GM18867 (cell line): ENCODE results near the gene YJU2.

Source experiments
- ATAC-seq: cut with Tn5 transposase; IDR thresholded peaks from one replicate; pipeline ENCODE4 v1.9.1; 2021; ENCODE audit warnings: mild to moderate bottlenecking, moderate library complexity; ENCODE audit not compliant: unreplicated experiment

Gene YJU2

DNA sequence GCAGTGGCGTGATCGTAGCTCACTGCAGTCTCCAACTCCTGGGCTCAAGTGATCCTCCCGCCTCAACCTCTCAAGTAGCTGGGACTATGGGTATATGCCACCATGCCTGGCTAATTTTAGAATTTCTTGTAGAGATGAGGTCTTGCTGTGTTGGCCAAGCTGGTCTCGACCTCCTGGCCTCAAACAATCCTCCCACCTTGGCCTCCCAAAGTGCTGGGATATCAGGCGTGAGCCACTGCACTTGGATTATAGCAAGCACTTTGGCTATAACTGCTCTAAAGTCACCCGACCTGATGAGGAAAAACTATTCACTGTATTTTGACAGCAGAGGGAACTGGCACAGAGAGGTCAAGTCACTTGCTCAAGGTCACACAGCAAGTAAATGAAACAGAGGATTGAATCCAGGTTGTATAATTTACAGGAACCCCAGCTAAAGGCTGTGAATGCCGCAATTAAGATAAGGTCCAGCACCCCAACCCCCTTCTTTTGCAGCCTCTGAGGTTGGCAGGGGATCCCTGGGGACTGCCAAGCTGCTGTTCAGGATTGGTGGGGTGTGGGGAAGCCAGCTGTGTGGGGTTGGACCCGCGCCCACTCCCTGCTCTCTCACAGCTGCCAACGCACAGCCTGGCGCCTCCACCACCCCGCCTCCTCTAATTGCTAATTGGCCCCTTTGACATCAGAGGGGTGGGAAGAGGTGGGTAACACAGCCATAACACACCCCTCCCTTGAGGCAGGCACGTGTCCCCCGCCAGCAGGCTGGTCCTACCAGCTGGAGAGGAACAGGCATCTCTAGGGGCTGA, 49.3 kb downstream of the YJU2 start:
- ATAC-seq, result no peak

DNA sequence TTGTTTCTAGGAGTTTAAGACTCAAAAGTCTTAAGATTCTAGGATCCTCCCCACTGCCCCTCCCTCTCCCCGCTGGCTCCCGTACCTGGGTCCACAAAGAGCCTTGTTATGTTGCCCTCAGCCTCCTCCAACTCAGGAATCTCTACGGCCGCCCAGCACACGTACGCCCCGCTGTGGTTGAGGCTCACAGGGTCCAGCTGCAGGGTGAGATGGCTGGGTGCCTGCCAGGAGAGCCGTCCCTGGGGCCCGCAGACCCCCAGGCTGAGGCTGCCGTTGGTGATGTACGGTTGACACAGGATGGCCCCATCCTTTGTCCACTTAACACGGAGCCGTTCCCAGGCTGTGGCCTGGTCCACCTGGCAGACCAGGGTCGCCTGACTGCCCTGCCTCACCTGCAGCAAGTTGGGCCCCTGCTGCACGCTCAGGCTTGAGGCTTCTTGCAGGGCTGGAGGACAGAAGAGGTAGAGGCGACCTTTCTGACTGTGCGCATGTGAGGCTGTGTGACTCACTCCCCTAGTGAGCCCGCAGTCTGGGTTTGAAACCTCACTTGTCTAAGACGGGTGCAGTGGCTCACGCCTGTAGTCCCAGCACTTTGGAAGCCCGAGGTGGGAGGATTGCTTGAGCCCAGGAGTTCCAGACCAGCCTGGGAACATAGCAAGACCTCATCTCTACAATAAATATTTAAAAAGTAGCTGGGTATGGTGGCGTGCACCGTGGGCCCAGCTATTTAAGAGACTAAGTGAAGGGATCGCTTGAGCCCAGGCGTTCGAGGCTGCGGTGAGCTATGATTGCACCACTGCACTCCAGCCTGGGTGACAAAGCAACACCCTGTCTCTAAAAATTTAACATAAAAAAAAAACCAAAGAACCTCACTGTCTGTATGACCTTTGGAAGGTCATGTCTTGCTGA, 51.3 kb downstream of the YJU2 start:
- ATAC-seq, result no peak

DNA sequence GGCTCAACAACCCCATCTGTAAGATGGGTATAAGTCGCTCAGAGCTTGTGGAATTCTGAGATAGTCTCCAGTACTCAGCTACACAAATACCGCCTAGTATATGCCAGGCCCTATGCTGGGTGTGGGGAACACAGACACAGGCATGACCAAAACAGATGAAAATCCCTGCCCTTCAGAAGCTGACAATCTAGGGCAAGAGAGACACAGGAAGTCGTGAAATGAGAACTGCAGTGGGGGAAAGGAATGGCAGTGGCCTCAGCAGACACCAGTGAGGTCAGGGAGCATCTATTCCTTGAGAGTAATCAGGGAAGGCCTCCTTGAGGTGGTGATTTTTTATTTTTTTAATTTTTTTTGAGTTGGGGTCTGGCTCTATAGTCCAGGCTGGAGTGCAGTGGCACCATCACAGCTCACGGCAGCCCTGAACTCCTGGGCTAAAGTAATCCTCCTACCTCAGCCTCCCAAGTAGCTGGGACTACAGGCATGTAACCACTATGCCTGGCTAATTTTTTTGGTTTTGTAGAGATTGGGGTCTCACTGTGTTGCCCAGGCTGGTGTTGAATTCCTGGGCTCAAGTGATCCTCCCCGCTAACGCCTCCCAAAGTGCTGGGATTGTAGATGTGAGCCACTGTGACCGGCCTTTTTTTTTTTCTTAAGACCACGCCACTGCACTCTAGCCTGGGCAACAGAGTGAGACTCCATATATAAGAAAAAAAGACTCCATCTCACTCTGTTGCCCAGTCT, 52.1 kb downstream of the YJU2 start:
- no peak for ATAC-seq

DNA sequence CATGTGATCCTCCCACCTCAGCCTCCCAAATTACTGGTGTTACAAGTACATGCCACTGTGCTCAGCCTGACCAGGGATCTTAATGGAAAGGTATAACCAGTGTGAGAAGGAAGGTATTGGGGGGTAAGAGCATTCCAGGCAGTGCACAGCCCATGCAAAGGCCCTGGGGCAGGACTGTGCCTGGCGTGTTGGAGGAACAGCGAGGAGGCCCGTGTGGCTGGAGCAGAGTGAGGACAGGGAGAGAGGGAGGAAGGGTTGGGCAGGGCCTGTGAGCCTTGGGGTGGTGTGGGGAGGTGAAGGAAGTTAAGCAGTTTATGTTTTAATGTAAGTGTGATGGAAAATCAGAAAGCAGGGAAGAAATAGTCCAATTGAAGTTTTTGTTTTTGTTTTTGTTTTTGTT, 53.7 kb downstream of the YJU2 start:
- ATAC-seq, result no peak

DNA sequence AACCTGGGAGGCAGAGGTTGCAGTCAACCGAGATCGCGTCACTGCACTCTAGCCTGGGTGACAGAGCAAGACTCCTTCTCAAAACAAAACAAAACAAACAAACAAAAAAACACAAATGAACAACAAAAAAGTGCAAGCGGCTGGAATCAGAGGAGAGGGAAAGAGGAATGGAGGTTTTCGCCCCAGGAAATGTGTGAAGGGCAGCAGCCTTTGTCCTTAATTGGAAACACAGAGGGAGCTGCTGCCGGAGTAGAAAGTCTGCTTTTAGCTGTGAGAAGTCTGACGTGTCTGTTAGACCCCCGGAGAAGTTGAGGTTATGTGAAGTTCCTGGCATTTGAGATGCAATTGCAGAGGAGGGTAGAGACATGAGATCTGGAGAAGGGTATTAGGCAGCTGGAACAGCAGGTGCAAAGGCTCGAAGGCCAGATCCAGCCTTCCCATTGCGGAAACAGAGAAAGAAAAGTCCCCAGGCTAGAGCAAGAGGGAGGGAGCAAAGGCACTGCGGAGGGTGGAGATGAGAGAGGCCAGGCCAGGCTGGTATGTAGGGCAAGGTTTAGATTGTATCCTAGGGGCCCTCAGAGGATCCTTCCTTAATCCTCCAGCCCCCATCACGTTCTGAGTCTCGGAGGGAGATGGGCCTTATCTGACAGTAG, 54.8 kb downstream of the YJU2 start:
- ATAC-seq, result no peak

DNA sequence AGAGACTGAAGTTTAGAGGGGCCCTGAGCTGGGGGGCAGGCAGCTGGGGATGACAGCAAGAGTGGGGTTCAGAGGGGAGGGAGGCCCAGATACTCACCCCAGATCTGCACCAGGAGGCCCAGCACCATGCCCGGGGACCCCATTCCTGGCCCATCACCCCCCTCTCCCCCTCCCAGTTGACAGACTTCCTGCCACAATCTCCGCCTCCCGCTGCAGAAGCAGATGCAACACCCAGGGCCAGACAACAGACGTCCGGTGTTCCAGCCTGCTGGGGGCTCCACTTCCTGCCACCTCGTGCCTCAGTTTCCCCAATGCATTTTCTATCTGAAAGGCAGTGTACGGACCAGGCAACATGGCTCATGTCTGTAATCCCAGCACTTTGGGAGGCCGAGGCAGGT, 55.4 kb downstream of the YJU2 start, which contains the start of gene TMIGD2:
Gene TMIGD2 (minus strand): TSS at position 147 of the 398 bp plus-strand sequence. CDS start 4 bp downstream, at position 143.
- no peak for ATAC-seq

DNA sequence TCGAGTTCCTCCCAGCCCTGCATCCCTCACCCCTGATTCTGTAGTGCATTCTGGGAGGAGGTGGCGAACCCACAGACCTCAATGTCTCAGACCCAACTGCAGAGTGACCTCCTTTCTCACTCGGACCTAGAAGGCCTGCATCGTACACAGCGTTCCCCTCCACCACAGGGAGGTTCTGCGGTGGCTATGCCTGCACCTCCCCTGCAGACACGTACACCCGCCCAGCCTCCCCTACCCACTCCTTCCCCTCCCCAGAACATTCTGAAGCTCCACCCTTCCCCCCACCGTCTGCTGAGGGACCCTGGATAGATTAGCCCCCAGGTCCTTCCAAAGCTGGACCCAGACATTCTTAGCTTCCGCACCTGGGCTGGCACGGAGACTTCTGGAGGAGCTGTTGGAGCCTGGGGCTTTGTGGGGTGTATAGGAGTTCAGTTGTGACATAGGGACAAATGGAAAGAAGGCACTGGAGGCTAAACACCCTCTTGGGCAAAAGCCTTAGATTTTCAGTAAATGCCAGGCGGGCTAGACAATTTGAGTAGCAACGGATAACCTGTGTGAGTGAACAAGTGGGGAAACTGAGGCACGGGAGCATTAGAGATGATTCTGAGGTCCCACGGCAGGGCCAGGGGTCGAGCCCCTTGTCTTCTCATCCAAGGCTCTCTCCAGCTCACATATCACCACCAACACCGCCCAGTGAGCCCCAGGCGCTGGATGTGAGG, 57.1 kb downstream of the YJU2 start:
- ATAC-seq, result no peak

DNA sequence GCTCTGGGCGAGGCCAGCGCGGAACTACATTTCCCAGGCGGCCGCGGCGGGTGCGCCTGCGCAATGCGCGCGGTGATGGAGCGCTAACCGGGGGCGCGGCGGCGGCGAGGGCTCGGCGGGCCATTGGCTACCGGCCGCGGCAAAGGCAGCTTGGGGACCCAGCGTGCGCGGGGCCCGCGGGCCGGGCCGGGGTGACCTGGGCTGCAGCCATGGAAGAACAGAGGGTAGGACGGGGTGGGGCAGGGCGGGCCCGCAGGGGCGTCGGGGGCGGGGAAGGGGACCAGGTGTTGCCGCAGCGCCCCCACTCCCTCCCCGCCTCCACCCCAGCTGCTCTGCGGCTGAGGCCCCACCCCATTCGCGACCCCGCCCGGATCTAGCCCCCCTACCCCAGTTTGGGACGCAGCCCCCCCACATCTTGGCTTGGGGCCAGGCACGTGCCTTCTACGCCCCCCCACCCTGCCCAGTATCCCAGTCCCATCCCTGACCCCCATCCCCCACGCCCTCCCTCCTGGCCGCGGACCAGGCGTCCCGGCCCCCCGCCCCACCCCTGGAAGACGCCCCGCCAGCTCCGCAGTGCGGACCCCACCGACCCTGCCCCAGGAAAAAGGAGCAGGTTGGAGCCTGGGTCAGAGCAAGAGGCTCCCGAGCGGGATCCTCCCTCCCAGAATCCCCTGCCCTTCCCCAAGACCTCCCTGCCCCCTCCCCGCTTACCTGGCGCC, 57.8 kb downstream of the YJU2 start, which contains the start of gene FSD1:
Gene FSD1 (plus strand): TSS at position 61 of the 719 bp plus-strand sequence. CDS start 149 bp downstream, at position 210.
- ATAC-seq, result no peak

DNA sequence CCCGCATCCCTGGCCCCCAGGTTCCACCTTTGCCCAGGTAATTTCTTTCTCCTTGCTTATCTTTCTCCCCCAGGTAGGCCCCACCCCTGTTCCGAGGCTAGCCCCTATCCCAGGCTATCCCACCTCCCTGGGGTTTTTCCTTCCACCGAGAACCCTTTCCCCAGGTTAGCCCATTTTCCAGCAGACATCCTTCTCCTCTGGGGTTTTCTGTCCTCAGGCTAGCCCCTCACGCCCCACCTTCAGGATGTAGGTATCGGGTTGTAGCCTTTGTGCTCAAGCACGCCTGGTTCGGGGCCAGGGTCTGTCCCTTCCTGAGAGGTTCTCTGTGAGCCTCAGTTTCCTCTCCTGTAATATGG, 58.4 kb downstream of the YJU2 start:
- no peak for ATAC-seq

DNA sequence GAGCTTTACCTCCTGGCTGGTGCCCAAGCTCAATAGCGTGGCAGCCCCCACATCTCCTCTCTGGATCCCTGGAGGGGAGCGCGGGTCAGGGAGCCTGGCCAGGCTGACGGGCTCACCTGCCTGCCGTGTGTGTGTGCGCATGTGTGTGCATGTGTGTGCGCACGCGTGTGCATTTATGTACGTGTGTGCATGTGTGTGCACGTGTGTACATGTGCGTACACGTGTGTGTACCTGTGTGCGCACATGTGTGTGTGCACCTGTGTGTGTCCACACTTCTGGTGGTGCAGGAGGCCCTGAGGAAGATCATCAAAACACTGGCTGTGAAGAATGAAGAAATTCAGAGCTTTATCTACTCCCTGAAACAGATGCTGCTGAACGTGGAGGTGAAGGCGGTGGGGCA, 58.8 kb downstream of the YJU2 start:
- ATAC-seq, result no peak

DNA sequence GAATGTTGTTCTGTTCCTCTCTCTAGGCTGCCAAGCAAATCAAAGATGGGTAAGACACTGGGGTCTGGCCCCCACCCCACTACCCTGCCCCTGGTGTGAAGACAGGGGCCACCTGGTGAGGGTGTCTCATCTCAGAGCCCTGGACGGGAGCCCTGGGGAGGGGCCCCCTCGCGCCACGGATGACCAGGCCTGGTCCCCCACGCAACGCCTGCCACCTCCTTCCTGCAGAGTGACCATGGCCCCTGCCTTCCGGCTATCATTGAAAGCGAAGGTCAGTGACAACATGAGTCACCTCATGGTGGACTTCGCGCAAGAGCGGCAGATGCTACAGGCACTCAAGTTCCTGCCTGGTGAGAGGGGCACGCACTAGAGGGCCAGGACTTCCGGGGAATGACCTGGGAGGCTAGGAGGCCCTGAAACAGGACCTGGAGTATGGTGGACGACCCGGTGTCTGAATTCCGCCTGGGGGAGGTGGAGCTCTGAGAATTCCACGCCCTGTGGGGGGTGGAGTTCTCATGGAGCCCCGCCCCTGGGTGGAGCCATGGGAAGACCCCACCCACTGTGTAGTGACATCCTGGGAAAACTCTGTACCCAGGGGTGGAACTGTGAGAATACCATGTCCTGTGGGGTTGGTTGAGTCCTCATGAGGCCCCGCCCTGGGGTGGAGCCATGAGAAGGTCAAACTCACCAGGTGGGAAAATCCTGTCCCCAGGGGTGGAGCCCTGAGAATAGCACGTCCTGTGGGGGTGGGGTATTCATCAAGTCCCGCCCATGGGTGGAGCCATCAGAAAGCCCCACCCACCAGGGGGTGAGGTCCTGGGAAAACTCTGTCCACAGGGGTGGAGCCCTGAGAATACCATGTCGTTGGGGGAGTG, 63.6 kb downstream of the YJU2 start:
- no peak for ATAC-seq

DNA sequence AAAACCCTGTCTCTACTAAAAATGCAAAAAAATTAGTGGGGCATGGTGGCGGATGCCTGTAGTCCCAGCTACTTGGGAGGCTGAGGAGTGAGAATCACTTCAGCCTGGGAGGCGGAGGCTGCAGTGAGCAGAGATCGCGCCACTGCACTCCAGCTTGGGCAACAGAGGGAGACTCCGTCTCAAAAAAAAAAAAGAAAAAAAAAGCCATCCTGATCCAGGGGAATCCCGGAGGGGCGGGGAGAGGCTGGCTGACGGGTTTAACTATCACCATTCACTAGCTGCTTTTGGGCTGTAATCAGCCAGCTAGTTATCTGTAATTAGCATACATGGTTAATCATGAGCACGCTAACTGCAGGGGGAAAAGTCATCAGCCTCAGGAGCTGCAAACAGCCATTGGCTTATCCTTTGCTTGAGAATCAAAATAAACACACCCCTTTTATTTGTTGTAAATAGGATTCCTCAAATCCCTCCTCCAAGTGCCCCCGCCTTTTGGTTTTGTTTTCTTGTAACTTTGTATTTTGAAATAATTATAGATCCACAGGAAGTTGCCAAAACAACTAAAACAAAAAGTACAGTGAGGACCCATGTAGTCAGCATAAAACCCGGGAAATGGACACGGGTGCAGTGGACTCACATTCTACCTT, 67.1 kb downstream of the YJU2 start:
- no peak for ATAC-seq

DNA sequence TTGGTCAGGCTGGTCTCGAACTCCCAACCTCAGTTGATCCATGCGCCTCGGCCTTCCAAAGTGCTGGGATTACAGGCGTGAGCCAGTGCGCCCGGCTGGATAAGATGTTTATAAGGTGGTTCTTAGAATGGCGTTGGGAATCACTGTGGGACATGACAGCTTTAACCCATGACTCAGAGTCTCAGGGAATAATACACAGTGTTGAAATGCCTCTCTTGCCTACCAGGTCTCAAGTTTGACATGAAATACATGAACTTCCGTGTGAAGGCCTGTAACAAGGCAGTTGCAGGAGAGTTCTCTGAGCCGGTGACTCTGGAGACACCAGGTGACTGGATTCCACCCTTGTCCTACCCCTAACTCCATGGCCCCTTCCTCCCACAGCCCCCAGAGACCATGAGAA, 70.1 kb downstream of the YJU2 start:
- ATAC-seq, result no peak

DNA sequence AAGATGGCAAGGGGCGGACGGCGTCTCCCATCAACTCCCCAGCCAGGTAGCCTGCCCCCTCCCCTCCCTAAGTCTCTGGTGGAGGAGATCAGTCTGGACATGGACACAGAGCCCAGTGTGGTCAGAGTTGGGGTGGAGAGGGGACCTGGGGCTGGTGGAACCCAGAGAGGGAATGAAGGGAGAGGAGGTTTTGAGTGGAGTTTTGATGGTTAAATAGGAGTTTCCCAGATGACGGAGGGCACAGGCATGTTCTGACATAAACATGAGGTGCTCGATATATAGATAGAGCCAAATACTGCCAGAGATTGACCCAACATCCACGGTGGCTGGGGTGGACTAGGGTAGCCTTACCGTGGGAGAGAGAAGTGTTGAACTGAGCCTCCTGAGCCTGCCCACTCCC, 71.6 kb downstream of the YJU2 start:
- ATAC-seq, result no peak
